ENCODE measurements around the gene RXRB. TPM values are rescaled to one million over a fixed set of nuclear protein-coding genes. Genes with fewer than 3 reads are reported as not detected.
A peak's percentile ranks its signal among the peaks of the same experiment; 100 is the strongest.

The RXRB gene
- total and polyA plus RNA-seq, 2 of the 13 experiments (the other 11 are each of a cell fraction or from before 2014, with no cell fraction given): 26.7 to 55.7 TPM

DNA sequence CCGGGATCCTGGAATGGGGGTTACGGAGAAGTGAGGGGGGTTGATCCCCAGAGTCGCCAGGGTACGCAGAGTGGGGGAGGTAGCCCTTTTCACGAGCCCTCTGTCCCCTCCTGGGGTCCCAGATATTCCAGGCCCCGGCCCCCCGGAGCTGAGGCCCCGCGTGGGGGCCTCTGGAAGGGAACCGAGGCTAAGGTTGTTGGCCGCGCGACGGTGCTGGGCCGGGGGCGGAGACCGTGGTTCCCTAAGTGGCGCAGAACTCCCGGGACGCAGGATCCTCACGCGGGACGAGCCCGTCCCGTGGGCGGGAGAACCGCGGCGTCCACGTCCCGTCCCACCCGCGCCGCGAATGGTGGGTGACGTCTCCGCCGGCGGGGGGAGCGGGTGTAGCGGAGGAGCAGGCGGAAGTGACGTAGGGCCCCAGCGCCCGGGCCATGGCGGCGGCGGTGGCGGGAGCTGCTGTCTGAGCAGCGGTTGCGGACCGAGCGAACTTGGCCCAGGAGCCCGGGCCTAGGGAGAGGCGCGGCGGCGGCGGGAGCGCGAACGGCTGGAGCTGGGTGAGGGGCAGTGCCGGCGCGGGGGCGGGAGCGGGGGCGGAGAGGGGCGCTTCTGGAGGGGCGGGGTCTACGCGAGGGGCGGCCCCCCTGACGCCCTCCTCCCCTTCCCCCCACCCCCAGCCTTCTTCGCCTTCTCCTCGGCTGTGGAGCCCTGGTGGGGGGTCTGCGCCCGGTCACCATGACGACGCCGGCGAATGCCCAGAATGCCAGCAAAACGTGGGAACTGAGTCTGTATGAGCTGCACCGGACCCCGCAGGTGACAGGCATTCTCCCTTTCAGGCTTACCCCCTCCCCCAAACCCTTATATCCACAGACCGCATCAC lies 7.9 kb upstream of the RXRB start, which contains the start of gene RING1 (continued):
- TF ChIP-seq, protein P1, sequence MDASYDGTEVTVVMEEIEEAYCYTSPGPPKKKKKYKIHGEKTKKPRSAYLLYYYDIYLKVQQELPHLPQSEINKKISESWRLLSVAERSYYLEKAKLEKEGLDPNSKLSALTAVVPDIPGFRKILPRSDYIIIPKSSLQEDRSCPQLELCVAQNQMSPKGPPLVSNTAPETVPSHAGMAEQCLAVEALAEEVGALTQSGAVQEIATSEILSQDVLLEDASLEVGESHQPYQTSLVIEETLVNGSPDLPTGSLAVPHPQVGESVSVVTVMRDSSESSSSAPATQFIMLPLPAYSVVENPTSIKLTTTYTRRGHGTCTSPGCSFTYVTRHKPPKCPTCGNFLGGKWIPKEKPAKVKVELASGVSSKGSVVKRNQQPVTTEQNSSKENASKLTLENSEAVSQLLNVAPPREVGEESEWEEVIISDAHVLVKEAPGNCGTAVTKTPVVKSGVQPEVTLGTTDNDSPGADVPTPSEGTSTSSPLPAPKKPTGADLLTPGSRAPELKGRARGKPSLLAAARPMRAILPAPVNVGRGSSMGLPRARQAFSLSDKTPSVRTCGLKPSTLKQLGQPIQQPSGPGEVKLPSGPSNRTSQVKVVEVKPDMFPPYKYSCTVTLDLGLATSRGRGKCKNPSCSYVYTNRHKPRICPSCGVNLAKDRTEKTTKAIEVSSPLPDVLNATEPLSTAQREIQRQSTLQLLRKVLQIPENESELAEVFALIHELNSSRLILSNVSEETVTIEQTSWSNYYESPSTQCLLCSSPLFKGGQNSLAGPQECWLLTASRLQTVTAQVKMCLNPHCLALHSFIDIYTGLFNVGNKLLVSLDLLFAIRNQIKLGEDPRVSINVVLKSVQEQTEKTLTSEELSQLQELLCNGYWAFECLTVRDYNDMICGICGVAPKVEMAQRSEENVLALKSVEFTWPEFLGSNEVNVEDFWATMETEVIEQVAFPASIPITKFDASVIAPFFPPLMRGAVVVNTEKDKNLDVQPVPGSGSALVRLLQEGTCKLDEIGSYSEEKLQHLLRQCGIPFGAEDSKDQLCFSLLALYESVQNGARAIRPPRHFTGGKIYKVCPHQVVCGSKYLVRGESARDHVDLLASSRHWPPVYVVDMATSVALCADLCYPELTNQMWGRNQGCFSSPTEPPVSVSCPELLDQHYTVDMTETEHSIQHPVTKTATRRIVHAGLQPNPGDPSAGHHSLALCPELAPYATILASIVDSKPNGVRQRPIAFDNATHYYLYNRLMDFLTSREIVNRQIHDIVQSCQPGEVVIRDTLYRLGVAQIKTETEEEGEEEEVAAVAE (CRISPR knock-in tag; IDR thresholded peaks at IDR 0.05; ENCODE audit: borderline replicate concordance): peak; percentile 65; the same call in 1 of the 2 replicates
- TF ChIP-seq ATM (IDR thresholded peaks at IDR 0.05; ENCODE audit: borderline replicate concordance) (no peak), THAP7 (CRISPR knock-in tag; IDR thresholded peaks at IDR 0.05) (no peak), ZNF740 (CRISPR knock-in tag; IDR thresholded peaks at IDR 0.05) (peak; percentile 89), DNMT3B (CRISPR knock-in tag; conservative IDR thresholded peaks at IDR 0.05) (no peak), KAT8 (CRISPR knock-in tag; IDR thresholded peaks at IDR 0.05) (peak; percentile 82), CCAR2 (optimal IDR thresholded peaks at IDR 0.05; ENCODE audit: low read depth, low read length) (no peak), ZNF776 (CRISPR knock-in tag; IDR thresholded peaks at IDR 0.05) (peak; percentile 94), ZNF343 (CRISPR knock-in tag; IDR thresholded peaks at IDR 0.05) (no peak), ZNF143 (CRISPR knock-in tag; IDR thresholded peaks at IDR 0.05) (peak; percentile 53; the same call in 1 of the 2 replicates), ADNP (CRISPR knock-in tag; IDR thresholded peaks at IDR 0.05) (no peak), RNF2 (conservative IDR thresholded peaks at IDR 0.05; ENCODE audit: low read depth) (no peak), ZUFSP (CRISPR knock-in tag; IDR thresholded peaks at IDR 0.05; ENCODE audit: borderline replicate concordance) (no peak), ZEB1 (IDR thresholded peaks at IDR 0.05; ENCODE audit: insufficient replicate concordance, low read depth) (no peak), TP53 (CRISPR knock-in tag; conservative IDR thresholded peaks at IDR 0.05) (0 out of 2 replicates have a peak, but pooled peaks have one; percentile 64), ZNF335 (CRISPR knock-in tag; IDR thresholded peaks at IDR 0.05) (no peak), ZBTB26 (CRISPR knock-in tag; IDR thresholded peaks at IDR 0.05; ENCODE audit: borderline replicate concordance) (no peak; the same call in none of the 2 replicates), TBX2 (CRISPR knock-in tag; IDR thresholded peaks at IDR 0.05; ENCODE audit: borderline replicate concordance) (peak; percentile 61; the same call in 1 of the 2 replicates), ZNF615 (CRISPR knock-in tag; IDR thresholded peaks at IDR 0.05; ENCODE audit: borderline replicate concordance) (no peak), ERF (CRISPR knock-in tag; IDR thresholded peaks at IDR 0.05) (peak; percentile 68), YEATS4 (CRISPR knock-in tag; IDR thresholded peaks at IDR 0.05; ENCODE audit: borderline replicate concordance) (peak; percentile 86; the same call in 1 of the 2 replicates)
